Renal cortex interstitium (tissue), 11 donors: ENCODE results near the gene HOXB4. TPM values are rescaled to one million over a fixed set of nuclear protein-coding genes. Genes with fewer than 3 reads are reported as not detected.

Experiments used
- DNase-seq, 11 donors: peaks; one replicate each; pipeline ENCODE4 v3.0.0-alpha.2; 2013; ENCODE audit warnings: low read depth in 9 of 11, low spot score in 4 of 11; ENCODE audit errors: extremely low read depth in 1 of 11
- polyA plus RNA-seq, 3 donors: library from polyadenylated mRNA; unstranded; fragments of 120-200 nt; gene quantifications; one replicate each; pipeline ENCODE4 v1.2.1, GENCODE V29; 2013; ENCODE audit not compliant: insufficient read length in 3 of 3

The HOXB4 gene
- polyA plus RNA-seq, 3 donors: 12.3 to 26.4 (median 15.6) TPM

DNA sequence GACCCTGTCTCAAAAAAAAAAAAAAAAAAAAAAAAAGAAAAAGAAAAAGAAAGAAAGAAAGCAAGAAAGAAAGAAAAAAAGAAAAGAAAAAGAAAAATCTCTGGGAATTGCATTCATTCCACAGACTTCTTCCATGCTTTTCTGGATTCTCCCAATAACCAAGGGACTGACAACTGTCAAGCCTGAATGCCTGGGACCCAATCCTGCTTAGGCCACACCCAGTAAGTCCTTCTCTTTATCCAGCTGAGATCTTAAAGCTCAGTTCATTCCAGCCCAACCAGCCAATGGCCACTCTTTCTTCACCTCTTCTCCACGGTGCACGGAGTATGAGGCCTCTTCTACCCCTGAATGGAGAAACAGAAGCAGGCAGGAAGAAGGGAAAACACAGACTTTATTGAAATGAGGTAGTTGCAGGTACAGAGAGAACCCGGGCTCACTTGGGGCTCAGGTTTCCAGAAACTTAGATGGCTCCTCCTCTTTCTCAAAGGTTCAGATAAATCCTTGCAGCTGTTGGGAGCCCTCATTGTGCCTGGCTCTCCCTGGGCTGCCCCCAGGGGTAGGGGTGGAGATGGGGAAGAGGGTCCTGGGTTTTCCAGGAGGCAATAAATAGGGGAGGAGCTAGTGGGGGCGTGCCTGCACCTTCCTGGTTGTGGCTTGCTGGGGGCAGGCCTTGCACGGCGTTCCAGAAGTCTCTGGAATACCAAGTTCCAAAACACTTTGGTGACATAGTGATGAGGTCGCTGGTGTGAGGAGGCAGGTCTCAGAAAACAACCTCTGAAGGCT lies 49.8 kb downstream of the HOXB4 start:
- DNase-seq: no peak

DNA sequence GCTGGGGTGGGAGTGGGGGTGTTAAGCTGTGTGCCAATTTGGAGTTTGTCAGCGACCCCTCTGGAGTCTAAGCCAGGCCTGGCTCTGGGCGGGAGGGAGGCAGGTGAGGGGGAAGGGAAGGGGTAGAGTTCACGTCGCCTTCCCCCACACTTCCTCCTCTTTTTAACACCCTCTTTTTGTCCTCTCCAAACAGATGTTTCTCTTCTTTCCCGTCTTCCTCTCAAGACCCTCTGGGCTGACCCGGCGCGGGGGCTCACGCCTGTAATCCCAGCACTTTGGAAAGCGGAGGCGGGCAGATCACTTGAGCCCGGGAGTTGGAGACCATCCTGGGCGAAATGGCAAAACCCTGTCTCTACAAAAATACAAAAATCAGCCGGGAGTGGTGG lies 50.6 kb downstream of the HOXB4 start:
- no peak for DNase-seq

DNA sequence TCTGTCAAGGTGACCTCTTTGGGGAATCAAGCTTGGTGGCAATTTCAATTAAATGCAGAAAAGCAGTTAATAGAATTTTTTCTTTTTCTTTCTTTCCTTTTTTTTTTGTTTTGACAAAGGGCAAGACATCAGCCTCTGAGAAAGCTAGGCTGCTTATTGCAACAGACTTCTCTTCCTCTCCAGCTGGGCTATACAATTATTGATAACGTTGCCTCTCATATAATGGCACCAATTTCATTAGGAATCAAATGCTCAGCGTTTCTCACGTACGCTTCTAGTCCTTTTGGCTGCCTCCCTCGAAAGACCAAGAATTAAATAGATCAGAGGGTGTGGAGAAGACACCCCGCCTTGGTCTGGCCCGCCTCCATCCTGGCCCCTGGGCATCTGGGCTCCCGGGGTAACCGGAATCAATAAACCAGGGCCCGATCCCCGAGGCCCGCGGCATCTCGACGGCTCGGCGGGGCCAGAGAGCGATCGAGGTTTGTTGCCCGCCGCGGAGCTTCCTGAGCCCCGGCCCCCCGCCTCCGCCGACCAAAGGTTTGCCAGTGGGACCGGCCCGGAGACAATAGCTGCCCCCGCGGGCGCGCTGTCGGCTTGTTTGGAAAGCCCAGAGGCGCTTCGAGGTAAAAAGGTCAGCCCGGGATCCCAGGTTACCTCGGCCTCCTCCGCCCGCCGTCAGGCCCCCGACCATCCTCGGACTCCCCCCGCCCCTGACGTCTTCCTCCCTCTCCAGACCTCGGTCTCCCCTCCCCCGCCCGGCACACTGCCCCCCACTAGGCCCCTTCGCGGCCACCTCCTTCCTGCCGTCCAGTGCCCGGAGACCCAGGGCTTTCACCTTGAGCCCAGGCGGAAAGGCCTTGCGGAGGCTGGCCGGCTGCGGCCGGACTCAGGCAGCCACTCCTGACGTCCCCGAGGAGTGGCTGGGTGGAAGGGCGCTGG lies 51.3 kb downstream of the HOXB4 start:
- no peak for DNase-seq

Other genes with a start within 250 kb of the HOXB4 start
- 10 to 100 TPM in 2 of 3 donors, 1 to 10 TPM in 1; 8.5 to 12.3 (median 10.6) TPM for gene SKAP1, start 148.1 kb downstream of the HOXB4 start, polyA plus RNA-seq
- gene HOXB1, start 47.3 kb downstream of the HOXB4 start, polyA plus RNA-seq: under 1 TPM; 0.19 to 0.91 (median 0.27) TPM
- 10 to 100 TPM; 42.7 to 52.5 (median 49.0) TPM for gene HOXB2, start 33.2 kb downstream of the HOXB4 start, polyA plus RNA-seq
- 100 to 1,000 TPM; 153 to 258 (median 169) TPM for gene HOXB3, start 11.9 kb upstream of the HOXB4 start, polyA plus RNA-seq
- gene HOXB5, start 15.4 kb upstream of the HOXB4 start, polyA plus RNA-seq: 10 to 100 TPM; 30.0 to 58.2 (median 39.7) TPM
- 100 to 1,000 TPM in 2 of 3 donors, 10 to 100 TPM in 1; 78.6 to 173 (median 115) TPM for gene HOXB6, start 26.6 kb upstream of the HOXB4 start, polyA plus RNA-seq
- gene HOXB7, start 32.7 kb upstream of the HOXB4 start, polyA plus RNA-seq: 10 to 100 TPM; 48.5 to 52.0 (median 48.5) TPM
- gene HOXB8, start 36.9 kb upstream of the HOXB4 start, polyA plus RNA-seq: 10 to 100 TPM; 46.1 to 68.4 (median 55.6) TPM
- gene HOXB9, start 48.0 kb upstream of the HOXB4 start, polyA plus RNA-seq: 10 to 100 TPM; 68.7 to 88.7 (median 72.5) TPM
- not detected for gene PRAC1, start 144.2 kb upstream of the HOXB4 start, polyA plus RNA-seq
- not detected for gene PRAC2, start 144.8 kb upstream of the HOXB4 start, polyA plus RNA-seq
- not detected for gene HOXB13, start 150.4 kb upstream of the HOXB4 start, polyA plus RNA-seq
- under 1 TPM; 0.44 to 0.54 (median 0.52) TPM for gene TTLL6, start 238.9 kb upstream of the HOXB4 start, polyA plus RNA-seq